ENCODE measurements around the gene KIFC3.
"Not testable (repeated sequence)": the region's sequence is repeated elsewhere in the genome, so short reads cannot be mapped to it uniquely, and the experiment has no call there.

Gene KIFC3

DNA sequence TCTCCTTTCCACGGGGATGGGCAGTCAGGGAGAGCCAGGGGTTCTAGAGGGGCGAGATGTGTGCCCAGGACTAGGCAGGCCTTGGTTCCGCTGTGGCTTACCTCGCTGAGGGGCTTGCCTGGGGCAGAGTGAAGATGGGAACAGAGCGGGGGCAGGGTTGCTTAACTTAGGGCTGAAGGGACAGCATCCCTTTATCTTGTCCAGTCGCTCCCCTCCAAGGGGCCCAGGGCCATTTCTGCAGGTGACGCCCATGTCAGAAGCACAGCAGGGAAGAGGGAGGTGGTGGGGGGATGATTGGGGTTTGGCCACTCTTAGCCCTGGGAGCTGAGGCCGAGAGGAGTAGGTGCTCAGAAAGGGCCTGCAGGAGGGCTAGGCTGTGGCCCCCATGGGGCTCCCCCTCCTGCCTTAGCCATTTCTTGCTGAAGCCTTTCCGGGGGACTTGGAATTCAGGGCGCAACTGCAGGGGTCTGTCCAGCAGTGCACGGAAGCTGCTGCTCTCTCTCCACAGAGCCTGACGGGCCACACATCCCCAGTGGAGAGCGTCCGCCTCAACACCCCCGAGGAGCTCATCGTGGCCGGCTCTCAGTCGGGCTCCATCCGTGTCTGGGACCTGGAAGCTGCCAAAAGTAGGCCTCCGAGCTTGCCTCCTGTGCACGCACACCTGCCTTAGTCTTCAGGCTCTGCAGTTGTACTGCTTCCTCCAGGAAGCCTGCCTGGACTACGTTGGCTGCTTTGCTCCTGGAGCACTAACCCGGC lies 58.2 kb downstream of the KIFC3 start:
- in situ Hi-C loops (cut with HindIII; ENCODE audit: low sequenced_read_pairs): no loop called here

GRCh38 chr16:57743458-57743857 lies 58.8 kb downstream of the KIFC3 start:
- in situ Hi-C loops (cut with HindIII; ENCODE audit: low sequenced_read_pairs): no loop called here

DNA sequence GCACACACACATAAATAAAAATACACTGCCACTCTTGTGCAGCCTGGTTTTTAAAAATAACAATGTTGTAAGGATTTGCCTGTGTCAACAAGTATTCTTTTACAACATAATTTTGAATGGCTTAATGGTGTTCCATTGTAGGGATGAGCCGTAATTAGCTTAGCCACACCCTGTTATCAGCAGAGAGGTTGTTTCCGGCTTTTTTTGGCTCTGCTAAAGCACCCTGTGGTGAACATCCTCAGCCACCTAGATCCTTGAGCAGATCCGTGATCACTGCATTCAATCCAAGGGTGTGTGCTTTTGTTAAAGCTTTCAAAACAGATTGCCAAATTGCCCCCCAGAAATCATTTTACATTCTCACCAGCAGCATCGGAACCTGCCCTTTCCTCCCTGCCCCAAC lies 59.7 kb downstream of the KIFC3 start:
- in situ Hi-C loops (cut with HindIII; ENCODE audit: low sequenced_read_pairs): no loop called here

DNA sequence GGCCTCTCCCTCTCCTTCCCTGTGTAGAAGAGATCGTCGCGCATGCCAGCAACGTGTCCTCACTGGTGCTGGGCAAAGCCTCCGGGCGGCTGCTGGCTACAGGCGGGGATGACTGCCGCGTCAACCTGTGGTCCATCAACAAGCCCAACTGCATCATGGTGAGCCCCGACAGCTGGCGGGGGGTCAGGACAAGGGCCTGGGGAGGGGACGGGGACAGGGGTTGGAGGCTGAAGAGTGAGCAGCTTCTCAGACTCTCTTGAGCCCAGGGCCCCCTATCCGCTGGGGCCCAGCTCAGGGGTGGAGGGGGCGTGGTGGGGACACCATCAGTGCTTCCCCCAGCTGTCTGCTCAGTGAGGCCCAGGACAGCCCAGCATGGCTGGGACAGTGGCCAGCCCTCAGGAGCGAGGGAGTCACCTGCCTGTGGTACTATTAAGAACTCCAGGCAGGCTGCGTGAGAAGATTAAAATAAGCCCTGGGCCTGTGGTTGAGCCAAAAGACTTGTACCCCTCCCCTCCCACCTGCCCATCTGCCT lies 60.6 kb downstream of the KIFC3 start:
- in situ Hi-C loops (cut with HindIII; ENCODE audit: low sequenced_read_pairs): no loop called here

DNA sequence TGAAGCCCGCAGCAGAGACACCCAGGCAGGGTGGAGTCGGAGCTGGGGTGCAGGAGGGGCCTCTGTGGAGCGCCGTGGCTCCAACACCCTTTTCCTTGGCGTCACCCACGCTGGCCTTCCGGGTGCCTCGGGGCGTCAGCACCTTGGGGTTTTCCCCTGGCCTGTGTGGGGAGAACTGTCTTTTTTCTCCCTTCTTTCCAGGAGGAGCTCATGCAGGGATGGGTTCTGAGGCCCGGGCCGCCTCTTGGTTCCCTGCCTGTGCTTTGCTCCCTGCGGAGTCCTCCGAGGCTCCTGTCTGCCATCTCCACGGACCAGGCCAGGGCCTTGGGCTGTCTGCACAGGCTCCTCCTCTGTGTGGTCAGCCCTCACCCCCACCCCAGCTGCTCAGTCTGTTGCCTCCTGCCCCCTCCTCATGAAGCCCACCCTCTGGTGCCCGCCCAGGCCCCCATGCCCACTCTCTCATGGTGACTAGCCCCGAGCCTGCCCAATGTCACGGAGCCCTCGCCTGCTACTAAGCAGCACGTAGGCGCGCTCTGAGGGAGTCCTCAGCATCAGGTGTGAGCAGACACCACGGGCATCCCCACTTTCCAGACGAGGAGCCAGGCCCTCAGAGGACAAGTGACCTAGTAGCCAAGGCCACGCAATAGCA lies 61.7 kb downstream of the KIFC3 start:
- in situ Hi-C loops (cut with HindIII; ENCODE audit: low sequenced_read_pairs): no loop called here

DNA sequence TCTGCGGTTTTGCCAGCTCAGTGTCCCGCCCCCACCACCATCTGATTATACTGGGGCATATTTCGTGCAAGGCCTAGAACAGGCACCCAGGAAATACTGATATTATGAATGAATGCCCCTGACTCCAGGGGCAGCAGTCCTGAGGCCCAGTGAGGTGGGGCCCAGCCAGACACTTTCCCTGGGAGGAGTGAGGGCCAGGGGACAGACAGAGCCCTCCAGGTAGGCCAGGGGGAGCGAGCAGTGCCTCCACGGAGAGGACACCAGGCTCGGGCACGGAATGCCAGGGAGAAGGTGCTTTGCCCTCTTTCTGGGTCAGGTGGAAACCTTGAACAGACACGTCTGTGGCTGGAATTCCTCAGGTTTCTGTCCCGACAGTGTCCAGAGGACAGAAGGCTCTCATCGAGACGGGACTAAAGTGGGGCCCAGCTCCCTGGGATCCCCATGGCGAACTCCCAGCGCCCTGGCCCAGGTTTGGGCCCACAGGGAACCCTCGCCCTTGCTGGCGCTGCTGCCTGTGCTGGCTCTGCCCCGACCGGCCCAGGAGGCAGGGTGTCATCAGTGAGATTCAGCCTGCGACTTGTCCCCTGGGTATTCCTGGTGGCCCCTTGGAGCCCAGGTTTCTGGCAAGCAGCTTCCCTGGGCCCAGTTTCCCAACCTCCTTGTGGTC lies 62.4 kb downstream of the KIFC3 start:
- in situ Hi-C loops (cut with HindIII; ENCODE audit: low sequenced_read_pairs): no loop called here

DNA sequence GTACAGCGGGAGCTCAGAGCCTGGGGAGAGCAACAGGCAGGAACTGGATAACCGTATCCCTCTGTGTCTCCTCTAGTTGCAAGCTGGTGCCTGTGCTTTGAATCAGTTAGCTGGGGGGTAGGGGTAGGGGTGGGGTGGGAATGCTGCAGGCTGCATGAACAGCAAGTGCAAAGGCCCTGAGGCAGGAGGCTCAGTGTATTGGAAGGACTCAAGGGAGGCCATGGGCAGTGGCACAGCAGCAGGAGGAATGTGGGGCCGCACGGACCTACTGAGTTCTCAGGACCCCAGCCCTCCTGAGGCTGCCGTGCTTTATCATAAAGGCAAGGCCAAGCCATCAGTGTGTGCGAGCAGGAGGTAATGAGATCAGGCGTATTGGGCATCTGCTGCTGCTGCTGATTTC lies 63.4 kb downstream of the KIFC3 start:
- in situ Hi-C loops (cut with HindIII; ENCODE audit: low sequenced_read_pairs): no loop called here

DNA sequence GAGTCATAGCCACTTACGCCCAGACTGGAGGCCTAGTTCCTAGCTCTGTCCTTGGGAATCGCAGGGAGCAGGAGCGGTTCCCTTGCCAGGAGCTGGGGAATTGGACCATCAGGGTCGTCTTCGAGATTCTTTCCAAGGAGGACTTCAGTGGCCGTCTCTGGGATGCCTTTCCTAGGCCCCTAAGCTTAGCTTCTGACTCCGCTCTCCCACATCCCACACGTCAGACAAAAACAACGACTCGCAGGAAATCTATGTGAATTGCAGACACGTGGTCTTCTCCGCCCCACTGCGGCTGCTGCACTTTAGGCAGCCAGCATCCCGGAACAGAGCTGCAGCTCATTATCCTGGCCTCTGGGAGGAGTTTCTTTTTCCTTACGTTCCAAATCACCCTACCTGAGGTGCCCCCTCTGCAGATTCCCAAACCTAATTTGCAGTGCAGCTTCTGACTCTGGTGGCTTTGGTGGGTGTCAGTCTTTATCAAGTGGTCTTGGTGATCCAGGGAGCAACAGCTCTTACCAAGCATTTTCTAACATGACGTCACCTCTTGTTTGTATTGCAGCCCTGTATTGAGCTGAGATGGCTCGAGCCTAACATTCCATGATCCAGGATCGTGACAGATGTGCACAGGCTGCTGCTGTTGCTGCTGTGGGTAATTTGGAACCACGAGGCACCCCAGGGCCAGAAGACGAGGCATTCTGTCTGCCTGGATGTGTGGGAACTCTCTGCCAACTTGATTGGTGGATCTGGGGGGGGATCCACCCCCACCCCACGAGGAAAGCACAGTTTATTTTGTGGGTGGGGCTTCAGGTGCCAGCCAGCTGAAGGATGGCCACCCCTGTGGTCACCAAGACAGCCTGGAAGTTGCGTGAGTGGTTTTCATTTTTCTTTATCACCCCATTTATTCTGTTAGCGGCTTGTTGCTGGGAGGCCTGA lies 65.6 kb downstream of the KIFC3 start:
- in situ Hi-C loops (cut with HindIII; ENCODE audit: low sequenced_read_pairs): no loop called here

DNA sequence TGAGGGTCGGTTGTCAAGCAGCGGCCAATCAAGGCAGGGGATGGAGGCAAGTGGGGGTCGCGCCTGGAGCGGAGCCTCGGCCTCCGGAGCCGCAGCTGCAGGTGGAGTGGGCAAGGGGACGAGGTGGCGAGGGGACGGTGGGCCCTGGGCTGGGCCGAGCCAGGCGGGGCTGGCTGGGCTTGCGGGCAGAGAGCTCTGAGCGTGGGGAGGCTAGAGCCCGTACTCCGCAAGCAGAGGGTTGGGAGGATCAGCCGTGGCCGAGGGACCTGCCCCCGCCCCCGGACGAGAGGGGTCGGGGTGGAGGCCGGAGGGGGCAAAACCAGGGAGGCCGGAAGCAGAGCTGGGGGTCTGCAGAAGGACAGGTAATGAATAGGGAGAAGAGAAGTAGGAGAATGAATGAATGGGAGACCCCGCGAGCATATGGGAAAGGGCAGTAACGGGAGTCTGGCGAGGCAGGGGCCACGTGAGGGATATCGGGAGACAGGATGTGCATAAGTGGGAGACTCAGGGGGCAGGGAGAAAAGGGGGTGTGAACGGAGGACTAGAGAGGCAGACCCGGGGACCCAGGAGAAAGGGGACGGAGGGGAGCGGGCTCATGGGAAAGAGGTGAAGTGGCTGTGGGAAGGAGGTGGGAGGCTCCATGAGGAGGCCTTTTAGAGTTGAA lies 66.4 kb downstream of the KIFC3 start, which contains the start of gene KATNB1:
Gene KATNB1, plus strand, starts transcription at position 16 of the 664 bp plus-strand sequence. CDS start 1,474 bp downstream, outside the sequence.
- in situ Hi-C loops (cut with HindIII; ENCODE audit: low sequenced_read_pairs): no loop called here

DNA sequence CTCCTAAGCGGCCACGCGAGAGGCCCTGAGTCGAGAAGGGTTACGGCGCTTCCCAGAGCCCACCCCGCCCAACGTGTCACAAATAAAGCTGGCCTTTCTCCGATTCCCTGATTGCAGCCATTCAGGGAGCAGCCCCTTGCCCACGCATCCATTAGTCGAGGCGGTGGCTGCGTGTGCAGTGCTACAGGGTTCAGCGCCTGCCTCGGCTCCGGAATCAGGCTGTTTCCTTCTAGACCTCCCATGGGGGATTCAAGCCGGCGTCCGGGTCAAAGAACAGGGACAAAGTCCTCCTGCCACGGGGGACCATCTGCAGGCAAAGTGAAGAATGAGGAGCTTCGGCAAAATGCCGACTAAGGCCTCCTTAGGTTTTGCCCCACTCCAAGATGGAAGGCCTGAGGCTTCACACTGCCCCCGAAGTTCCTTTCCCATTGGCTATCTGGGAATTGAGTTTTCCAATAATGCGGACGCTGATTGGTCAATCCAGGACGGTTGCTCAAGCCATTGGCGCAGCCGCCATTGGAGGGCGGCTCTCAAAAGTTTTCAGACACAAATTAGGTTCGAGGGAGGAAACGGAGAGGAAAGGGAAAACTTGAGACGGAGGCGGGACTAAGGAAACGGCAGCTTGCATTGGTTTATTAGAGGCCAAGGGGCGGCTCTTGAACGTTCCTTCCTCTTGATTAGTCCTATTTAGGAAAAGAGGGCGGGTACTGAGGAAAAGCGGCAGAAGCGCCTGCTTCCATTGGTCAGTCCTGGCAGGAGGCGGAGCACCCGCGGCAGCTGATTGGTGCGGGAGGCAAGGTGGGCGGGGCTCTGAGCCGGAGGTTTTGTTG lies 67.2 kb downstream of the KIFC3 start:
- in situ Hi-C loops (cut with HindIII; ENCODE audit: low sequenced_read_pairs): no loop called here

DNA sequence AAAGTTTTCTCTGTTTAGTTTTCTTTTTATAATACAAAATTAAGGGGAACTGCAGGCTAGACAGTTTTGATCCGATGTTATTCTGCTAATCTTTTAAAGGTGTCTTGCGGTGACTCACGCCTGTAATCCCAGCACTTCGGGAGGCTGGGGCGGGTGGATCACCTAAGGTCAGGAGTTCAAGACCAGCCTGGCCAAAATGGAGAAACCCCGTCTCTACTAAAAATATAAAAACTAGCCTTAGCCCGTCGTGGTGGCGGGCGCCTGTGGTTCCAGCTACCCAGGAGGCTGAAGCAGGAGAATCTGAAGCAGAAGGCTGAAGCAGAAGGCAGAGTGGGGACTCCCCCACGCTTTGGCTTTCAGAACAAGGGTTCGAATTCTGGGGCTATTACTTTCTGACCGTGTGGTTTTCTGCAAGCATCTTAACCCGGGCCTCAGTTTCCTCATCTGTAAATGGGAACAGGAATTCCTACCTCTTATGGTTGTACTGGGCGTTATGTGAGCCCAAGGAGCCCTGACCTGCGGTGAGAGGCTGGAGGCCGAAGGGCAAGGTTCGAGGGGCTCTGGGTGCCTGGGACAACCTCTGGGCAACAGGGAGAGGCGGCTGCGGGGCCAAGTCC lies 67.9 kb downstream of the KIFC3 start:
- in situ Hi-C loops (cut with HindIII; ENCODE audit: low sequenced_read_pairs): no loop called here

GRCh38 chr16:57732714-57733113 lies 69.6 kb downstream of the KIFC3 start:
- in situ Hi-C loops (cut with HindIII; ENCODE audit: low sequenced_read_pairs): no loop called here

- in situ Hi-C loops (cut with HindIII; ENCODE audit: low sequenced_read_pairs): no loop called here
Measured at GRCh38 chr16:57732037-57732436, 70.3 kb downstream of the KIFC3 start.

DNA sequence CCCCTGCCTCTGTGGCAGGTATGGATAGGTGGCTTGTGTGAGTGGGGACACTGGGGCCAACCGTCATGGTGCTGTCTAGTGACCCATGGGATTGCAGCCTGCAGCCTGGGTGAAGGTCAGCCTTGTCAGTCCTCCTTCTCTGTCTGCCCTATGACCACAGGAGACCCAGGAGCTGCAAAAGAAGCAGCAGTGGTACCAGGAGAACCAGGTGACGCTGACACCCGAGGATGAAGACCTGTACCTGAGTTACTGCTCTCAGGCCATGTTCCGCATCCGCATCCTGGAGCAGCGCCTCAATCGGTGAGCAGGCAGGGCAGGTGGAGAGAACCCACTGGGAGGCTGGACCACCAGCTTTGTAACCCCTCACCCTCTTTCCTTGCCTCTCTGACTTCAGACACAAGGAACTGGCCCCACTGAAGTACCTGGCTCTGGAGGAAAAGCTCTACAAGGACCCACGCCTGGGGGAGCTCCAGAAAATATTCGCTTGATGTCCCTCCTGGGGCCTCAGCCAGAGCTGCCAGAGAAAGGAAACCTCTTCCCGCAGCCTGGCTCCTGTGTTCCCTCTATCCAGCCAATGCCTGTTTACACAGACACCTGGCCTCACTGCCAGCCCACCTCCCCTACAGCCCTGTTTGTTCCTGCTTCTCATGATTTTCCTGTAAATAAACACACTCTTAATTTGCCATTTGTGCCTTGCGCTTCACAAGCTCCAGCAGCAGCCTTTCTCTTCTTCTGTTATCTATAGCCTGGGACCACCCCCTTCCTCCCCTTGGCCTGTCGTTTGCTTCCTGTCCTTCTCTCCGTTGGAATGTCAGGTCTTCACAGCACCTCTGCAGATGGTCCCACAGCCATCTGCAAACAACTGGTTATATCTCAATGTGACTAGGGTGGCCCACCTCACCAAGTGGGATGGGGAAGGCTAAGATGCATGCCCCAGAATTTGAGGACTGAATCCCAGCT lies 71.2 kb downstream of the KIFC3 start:
- in situ Hi-C loops (cut with HindIII; ENCODE audit: low sequenced_read_pairs): no loop called here

- in situ Hi-C loops (cut with HindIII; ENCODE audit: low sequenced_read_pairs): not testable (repeated sequence)
Measured at GRCh38 chr16:57729852-57730251, 72.4 kb downstream of the KIFC3 start.

- in situ Hi-C loops (cut with HindIII; ENCODE audit: low sequenced_read_pairs): no loop called here
Measured at GRCh38 chr16:57729182-57729484, 73.2 kb downstream of the KIFC3 start.

DNA sequence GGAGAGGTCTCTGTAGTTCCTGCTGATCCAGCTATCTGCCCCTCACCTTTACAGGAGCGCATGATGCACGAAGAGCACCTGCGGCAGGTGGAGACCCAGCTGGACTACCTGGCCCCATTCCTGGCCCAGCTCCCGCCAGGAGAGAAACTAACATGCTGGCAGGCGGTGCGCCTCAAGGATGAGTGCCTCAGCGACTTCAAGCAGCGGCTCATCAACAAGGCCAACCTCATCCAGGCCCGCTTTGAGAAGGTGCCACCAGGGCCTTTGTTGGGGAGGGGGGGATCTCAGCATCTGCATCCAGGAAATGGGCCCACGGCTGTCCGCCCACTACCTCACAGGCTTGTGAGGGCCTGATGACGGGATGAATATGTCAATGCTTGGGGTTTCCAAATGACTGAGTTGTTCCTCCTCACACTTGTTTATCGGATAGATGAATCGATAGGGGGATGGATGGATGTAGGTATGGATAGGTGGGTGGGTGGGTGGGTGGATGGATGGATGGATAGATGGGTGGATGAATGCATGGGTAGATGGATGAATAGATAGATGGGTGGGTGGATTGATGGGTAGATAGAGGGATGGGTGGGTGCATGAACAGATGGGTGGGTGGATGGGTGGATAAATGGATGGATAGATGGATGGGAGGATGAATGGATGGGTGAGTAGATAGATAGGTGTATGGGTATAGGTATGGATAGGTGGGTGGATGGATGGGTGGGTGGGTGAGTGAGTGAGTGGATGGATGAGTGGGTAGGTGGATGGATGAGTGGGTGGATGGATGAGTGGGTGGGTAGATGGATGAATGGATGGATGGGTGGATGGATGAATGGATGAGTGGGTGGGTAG lies 73.7 kb downstream of the KIFC3 start:
- in situ Hi-C loops (cut with HindIII; ENCODE audit: low sequenced_read_pairs): no loop called here
